HepG2 (cell line): ENCODE results near the gene FRMD4A. TPM values are rescaled to one million over a fixed set of nuclear protein-coding genes. Genes with fewer than 3 reads are reported as not detected.

ENCODE experiments used
- ATAC-seq: fragments of 200-7000 bp; cut with Tn5 transposase; 3 replicates; pipeline ENCODE4 v1.9.1; 2020; ENCODE audit warnings: mild to moderate bottlenecking, moderate library complexity
- BruUV-seq: library from RNA; stranded (reverse); fragments of 400-500 nt; replicated peaks from 2 replicates; lab custom pipeline; 2021; lab: Mats Ljungman, UMichigan
- CTCF ChIA-PET: fragments of 300-600 bp; formaldehyde crosslinking; extraction: SDS; loops from one replicate; lab custom pipeline; 2021; ENCODE audit warnings: low total read pairs, inconsistent platforms, low intra/inter-chr PET ratio; lab: Yijun Ruan, JAX
- POLR2A ChIA-PET: fragments of 350-600 bp; sonication (Branson Sonifier 250); formaldehyde crosslinking; loops from one replicate; lab custom pipeline; 2020; ENCODE audit warnings: antibody characterized with exemption, inconsistent platforms; lab: Yijun Ruan, JAX
- DNase-seq: peaks from one replicate; pipeline ENCODE4 v3.0.0-alpha.2; 2015; ENCODE audit warnings: low spot score
- FAIRE-seq: peaks from 3 replicates; lab custom pipeline; 2011; peaks lifted over from hg19 to GRCh38; lab: Jason Lieb, UNC
- H2AFZ ChIP-seq: one replicate; pipeline ENCODE4 v1.6.1; 2011; ENCODE audit warnings: low read length, inconsistent platforms
- H3K27ac ChIP-seq: fragments of 300-600 bp; 3 replicates; pipeline ENCODE4 v1.8.0; 2011; ENCODE audit warnings: mixed run types, mild to moderate bottlenecking, mixed read lengths, low read length, inconsistent platforms; ENCODE audit not compliant: insufficient read depth; ENCODE audit errors: extremely low read length
- H3K27me3 ChIP-seq, 2 experiments: fragments of 200-600 bp in 1 of 2; 2 replicates in 1 of 2; 3 replicates in 1 of 2; pipeline versions ENCODE4 v1.6.0 to v1.8.0; 2011; ENCODE audit warnings: low read length in 2 of 2, mild to moderate bottlenecking in 2 of 2, moderate library complexity in 2 of 2, inconsistent platforms in 1 of 2; ENCODE audit not compliant: insufficient read depth in 2 of 2, control insufficient read depth in 1 of 2
- H3K36me3 ChIP-seq, 2 experiments: fragments of 200-600 bp in 1 of 2; replicated peaks in 1 of 2; 2 replicates in 1 of 2; 3 replicates in 1 of 2; pipeline versions ENCODE4 v1.5.1 to v1.8.0; 2011; ENCODE audit warnings: low read length in 2 of 2, inconsistent platforms in 1 of 2; ENCODE audit not compliant: insufficient read depth in 2 of 2, control insufficient read depth in 1 of 2
- H3K4me1 ChIP-seq: 2 replicates; pipeline ENCODE4 v1.5.1; 2012; ENCODE audit warnings: low read length, inconsistent platforms; ENCODE audit not compliant: insufficient read depth
- H3K4me2 ChIP-seq: 2 replicates; pipeline ENCODE4 v1.6.0; 2011; ENCODE audit warnings: low read depth, low read length, inconsistent platforms
- H3K4me3 ChIP-seq, 3 experiments: fragments of 200-600 bp in 1 of 3; sonication (generic), shearing (Covaris generic) in 1 of 3; replicated peaks in 1 of 3; 2 replicates each; pipeline ENCODE4 v1.5.1; 2011 to 2016; ENCODE audit warnings: low read length in 3 of 3, inconsistent platforms in 2 of 3, low read depth in 2 of 3, mild to moderate bottlenecking in 2 of 3, control low read depth in 1 of 3, mixed read lengths in 1 of 3; ENCODE audit not compliant: insufficient read depth in 1 of 3
- H3K79me2 ChIP-seq: one replicate; pipeline ENCODE4 v1.6.1; 2011; ENCODE audit warnings: low read length, inconsistent platforms; ENCODE audit not compliant: insufficient read depth
- H3K9ac ChIP-seq: 2 replicates; pipeline ENCODE4 v1.6.0; 2011; ENCODE audit warnings: mild to moderate bottlenecking, low read depth, low read length, inconsistent platforms; ENCODE audit not compliant: insufficient read depth
- H3K9me3 ChIP-seq: 2 replicates; pipeline ENCODE4 v1.5.1; 2012; ENCODE audit warnings: mild to moderate bottlenecking, low read length
- H4K20me1 ChIP-seq: 2 replicates; pipeline ENCODE4 v1.6.0; 2011; ENCODE audit warnings: inconsistent platforms, mild to moderate bottlenecking, low read length, moderate library complexity; ENCODE audit not compliant: insufficient read depth
- BRCA1 ChIP-seq: sonication (generic); formaldehyde crosslinking; IDR thresholded peaks from 2 replicates; pipeline ENCODE4 v1.4.0; 2020; ENCODE audit warnings: missing genetic modification reagents
- FOSL1 ChIP-seq: sonication (generic); formaldehyde crosslinking; IDR thresholded peaks from 2 replicates; pipeline ENCODE4 v1.9.0; 2021; ENCODE audit warnings: missing genetic modification reagents, borderline replicate concordance
- POLR2AphosphoS5 ChIP-seq: IDR thresholded peaks from 2 replicates; pipeline ENCODE4 v1.6.1; 2012; ENCODE audit warnings: low read depth, low read length
- RXRB ChIP-seq: IDR thresholded peaks from 2 replicates; pipeline ENCODE4 v1.6.1; 2016; ENCODE audit warnings: borderline replicate concordance, missing genetic modification reagents, missing compliant biosample characterization
- TEAD2 ChIP-seq: sonication (generic); formaldehyde crosslinking; IDR thresholded peaks from 2 replicates; pipeline ENCODE4 v1.9.0; 2021; ENCODE audit warnings: missing genetic modification reagents
- ZKSCAN5 ChIP-seq: sonication (generic); formaldehyde crosslinking; IDR thresholded peaks from 2 replicates; pipeline ENCODE4 v1.5.1; 2020; ENCODE audit warnings: mild to moderate bottlenecking, missing genetic modification reagents
- ZNF124 ChIP-seq: sonication (generic); formaldehyde crosslinking; IDR thresholded peaks from 2 replicates; pipeline ENCODE4 v1.4.0; 2020; ENCODE audit warnings: missing genetic modification reagents
- ZNF274 ChIP-seq: sonication (generic); formaldehyde crosslinking; IDR thresholded peaks from 2 replicates; pipeline ENCODE4 v1.5.1; 2020; ENCODE audit warnings: mild to moderate bottlenecking, missing genetic modification reagents
- ZNF577 ChIP-seq: sonication (generic); formaldehyde crosslinking; IDR thresholded peaks from 2 replicates; pipeline ENCODE4 v1.4.0; 2020; ENCODE audit warnings: mild to moderate bottlenecking, low read depth, missing genetic modification reagents, borderline replicate concordance
- ZSCAN21 ChIP-seq: sonication (generic); formaldehyde crosslinking; IDR thresholded peaks from 2 replicates; pipeline ENCODE4 v1.8.0; 2022; ENCODE audit warnings: mild to moderate bottlenecking, missing genetic modification reagents, moderate library complexity, borderline replicate concordance
- WGBS: methylation state at CpG from one replicate; pipeline ENCODE4 v1.1.6; 2017; ENCODE audit warnings: low lambda C conversion rate; 5-methylcytosine and 5-hydroxymethylcytosine counted together
- in situ Hi-C: cut with HindIII; loops from 2 replicates; pipeline ENCODE4 v1.10.0; 2017; ENCODE audit warnings: low pct_unique_long_range_greater_than_20kb; ENCODE audit not compliant: extremely low pct_ligation_motif_present
- intact Hi-C: fragments of 100-400 bp; cut with micrococcal nuclease; formaldehyde crosslinking; loops from one replicate; pipeline ENCODE4 v1.10.0; 2022; ENCODE audit not compliant: unreplicated experiment
- polyA plus RNA-seq, 8 experiments: library from polyadenylated mRNA; depleted of rRNA in 3 of 8; stranded (reverse) in 7 of 8; unstranded in 1 of 8; fragments of >200 nt; fragmentation: Illumina TruSeq in 4 of 8; extraction: Trizol in 4 of 8; gene quantifications; 2 replicates each; pipeline versions ENCODE4 v1.2.1 to v1.2.3, GENCODE V29; 2011 to 2016; ENCODE audit warnings: low read depth in 4 of 8, missing spikeins in 1 of 8, mixed read lengths in 1 of 8; ENCODE audit not compliant: insufficient read depth in 1 of 8
- total RNA-seq, 5 experiments: library from RNA; depleted of rRNA; stranded (reverse); fragments of >200 nt; fragmentation: Illumina TruSeq; extraction: Trizol; gene quantifications; 2 replicates each; pipeline ENCODE4 v1.2.3, GENCODE V29; 2016; ENCODE audit warnings: low read depth in 1 of 5
- TF ChIP-seq, protein P1 (sequence below): sonication (generic); formaldehyde crosslinking; IDR thresholded peaks from 2 replicates; pipeline ENCODE4 v1.8.1; 2023; ENCODE audit warnings: missing genetic modification reagents, inconsistent platforms, borderline replicate concordance
- TF ChIP-seq, protein P2 (sequence below): sonication (generic); formaldehyde crosslinking; IDR thresholded peaks from 2 replicates; pipeline ENCODE4 v1.4.0; 2020; ENCODE audit warnings: low read depth, mild to moderate bottlenecking, missing genetic modification reagents

Gene FRMD4A
- total and polyA plus RNA-seq, 2 of the 13 experiments (the other 11 are each of a cell fraction or from before 2014, with no cell fraction given), result 0.09 to 0.26 TPM

DNA sequence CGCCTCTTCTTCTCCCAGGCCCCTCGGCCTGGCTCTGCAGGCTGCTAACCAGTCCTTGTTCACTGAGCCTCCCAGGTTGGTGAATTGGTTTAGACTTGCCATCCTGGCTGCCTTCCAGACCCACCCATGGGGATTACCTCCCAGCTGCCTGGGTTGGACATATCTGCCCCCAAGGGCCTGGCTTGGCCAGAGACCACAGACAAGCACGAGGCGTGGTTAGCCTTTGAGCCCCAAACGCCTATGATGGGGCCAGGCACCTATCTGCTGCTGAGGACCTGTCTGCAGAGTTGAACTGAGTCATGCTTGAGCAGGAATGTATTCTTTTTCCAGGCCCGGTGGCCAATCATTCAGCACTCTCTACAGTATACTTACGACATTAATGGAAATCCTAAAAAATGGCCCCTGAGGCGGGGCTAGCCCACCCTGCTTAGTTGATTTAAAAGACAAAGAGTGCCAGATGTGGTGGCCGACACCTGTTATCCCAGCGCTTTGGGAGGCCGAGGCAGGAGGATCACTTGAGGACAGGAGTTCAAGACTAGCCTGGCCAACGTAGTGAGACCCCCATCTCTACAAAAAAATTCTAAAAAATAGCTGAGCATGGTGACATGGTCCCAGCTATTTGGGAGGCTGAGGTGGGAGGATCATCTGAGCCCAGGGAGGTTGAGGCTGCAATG is 361.5 kb downstream of the FRMD4A start:
- intact Hi-C loops (no loop called here), in situ Hi-C loops (no loop called here)
- Histone ChIP-seq H2AFZ (no peak overlapping the region), H3K9ac (no peak overlapping the region), H3K4me1 (no peaks in the 10 kb centered on the region), H3K27me3 (peaks cover 3 to 14% of the 10 kb centered on the region in 2 experiments; a peak in 3 of 5 replicates), H3K4me3 (no peak overlapping the region), H3K27ac (no peak overlapping the region), H3K79me2 (no peaks in the 10 kb centered on the region), H3K36me3 (no peaks in the 10 kb centered on the region), H3K9me3 (no peaks in the 10 kb centered on the region), H3K4me2 (no peak overlapping the region), H4K20me1 (no peaks in the 10 kb centered on the region)
- TF ChIP-seq TEAD2 (no peak), FOSL1 (CRISPR knock-in tag) (no peak), BRCA1 (no peak), ZNF577 (CRISPR knock-in tag) (no peak), RXRB (CRISPR knock-in tag) (no peak), ZKSCAN5 (CRISPR knock-in tag) (no peak), ZSCAN21 (CRISPR knock-in tag) (no peak), ZNF124 (no peak), ZNF274 (no peak), POLR2AphosphoS5 (no peak)
- TF ChIP-seq, protein P1, sequence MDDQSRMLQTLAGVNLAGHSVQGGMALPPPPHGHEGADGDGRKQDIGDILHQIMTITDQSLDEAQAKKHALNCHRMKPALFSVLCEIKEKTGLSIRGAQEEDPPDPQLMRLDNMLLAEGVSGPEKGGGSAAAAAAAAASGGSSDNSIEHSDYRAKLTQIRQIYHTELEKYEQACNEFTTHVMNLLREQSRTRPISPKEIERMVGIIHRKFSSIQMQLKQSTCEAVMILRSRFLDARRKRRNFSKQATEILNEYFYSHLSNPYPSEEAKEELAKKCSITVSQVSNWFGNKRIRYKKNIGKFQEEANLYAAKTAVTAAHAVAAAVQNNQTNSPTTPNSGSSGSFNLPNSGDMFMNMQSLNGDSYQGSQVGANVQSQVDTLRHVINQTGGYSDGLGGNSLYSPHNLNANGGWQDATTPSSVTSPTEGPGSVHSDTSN, result no peak
- TF ChIP-seq, protein P2, sequence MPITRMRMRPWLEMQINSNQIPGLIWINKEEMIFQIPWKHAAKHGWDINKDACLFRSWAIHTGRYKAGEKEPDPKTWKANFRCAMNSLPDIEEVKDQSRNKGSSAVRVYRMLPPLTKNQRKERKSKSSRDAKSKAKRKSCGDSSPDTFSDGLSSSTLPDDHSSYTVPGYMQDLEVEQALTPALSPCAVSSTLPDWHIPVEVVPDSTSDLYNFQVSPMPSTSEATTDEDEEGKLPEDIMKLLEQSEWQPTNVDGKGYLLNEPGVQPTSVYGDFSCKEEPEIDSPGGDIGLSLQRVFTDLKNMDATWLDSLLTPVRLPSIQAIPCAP, result no peak
- CTCF ChIA-PET, result no interaction called here
- FAIRE-seq (no peak), ATAC-seq (no peak), DNase-seq (no peak)
- 52% methylated on average over 6 of the region's 12 CpGs for WGBS
- no TSS peak for BruUV-seq
- POLR2A ChIA-PET, result no interaction called here
